Measurements from ENCODE around the gene UCK2. TPM values are rescaled to one million over a fixed set of nuclear protein-coding genes. Genes with fewer than 3 reads are reported as not detected.
"Not testable (repeated sequence)": the region's sequence is repeated elsewhere in the genome, so short reads cannot be mapped to it uniquely, and the experiment has no call there.

Gene UCK2
- total RNA-seq, 1 donor from 2014 or later = 9.6 TPM

DNA sequence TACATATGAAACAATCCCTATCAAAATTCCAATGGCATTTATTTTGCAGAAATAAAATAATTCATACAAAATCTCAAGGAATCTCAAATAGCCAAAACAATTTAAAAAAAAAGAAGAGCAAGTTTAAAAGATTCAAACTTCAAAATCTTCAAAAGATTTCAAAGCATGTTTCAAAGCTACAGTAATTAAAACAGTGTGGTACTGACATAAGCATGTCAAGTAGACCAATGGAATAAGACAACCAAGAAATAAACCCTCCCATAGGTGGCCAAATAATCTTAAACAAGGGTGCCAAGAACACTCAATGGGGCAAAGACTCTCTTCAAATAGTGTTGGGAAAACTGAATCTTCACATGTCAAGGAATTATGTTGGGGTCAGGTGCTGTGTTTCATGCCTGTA lies 28.0 kb upstream of the UCK2 start:
- intact Hi-C loops (cut with micrococcal nuclease) = no loop called here
- peaks cover 12% of the 10 kb centered on the region for H3K27me3 ChIP-seq (ENCODE audit: low read depth)
- no peak for TF ChIP-seq CTCF (IDR thresholded peaks at IDR 0.05; ENCODE audit: borderline replicate concordance)
- H3K4me3 ChIP-seq = no peak overlapping the region
- H3K36me3 ChIP-seq = no peaks in the 10 kb centered on the region
- DNase-seq = no peak
- H3K9me3 ChIP-seq (replicated peaks) = peaks cover 17% of the 10 kb centered on the region
- H3K4me1 ChIP-seq = no peaks in the 10 kb centered on the region
- no peak overlapping the region for H3K27ac ChIP-seq (replicated peaks)

DNA sequence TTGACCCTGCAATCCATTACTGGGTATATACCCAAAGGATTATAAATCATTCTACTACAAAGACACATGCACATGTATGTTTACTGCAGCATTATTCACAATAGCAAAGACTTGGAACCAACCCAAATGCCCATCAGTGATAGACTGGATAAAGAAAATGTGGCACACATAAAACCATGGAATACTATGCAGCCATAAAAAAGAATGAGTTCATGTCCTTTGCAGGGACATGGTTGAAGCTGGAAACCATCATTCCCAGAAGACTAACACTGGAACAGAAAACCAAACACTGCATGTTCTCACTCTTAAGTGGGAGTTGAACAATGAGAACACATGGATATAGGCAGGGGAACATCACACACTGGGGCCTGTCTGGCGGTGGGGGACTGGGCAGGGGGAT lies 22.9 kb upstream of the UCK2 start:
- H3K36me3 ChIP-seq; H3K4me3 ChIP-seq; intact Hi-C loops (cut with micrococcal nuclease); DNase-seq; H3K27me3 ChIP-seq (ENCODE audit: low read depth); H3K27ac ChIP-seq (replicated peaks); H3K4me1 ChIP-seq: not testable (repeated sequence)
- peaks cover 10% of the 10 kb centered on the region for H3K9me3 ChIP-seq (replicated peaks)

- Histone ChIP-seq H3K27ac (replicated peaks) (no peak overlapping the region), H3K4me3 (no peak overlapping the region), H3K9me3 (replicated peaks) (peaks cover 3% of the 10 kb centered on the region), H3K4me1 (no peaks in the 10 kb centered on the region), H3K36me3 (no peaks in the 10 kb centered on the region), H3K27me3 (ENCODE audit: low read depth) (no peaks in the 10 kb centered on the region)
- no peak for DNase-seq
- intact Hi-C loops (cut with micrococcal nuclease) = no loop called here
- TF ChIP-seq CTCF (IDR thresholded peaks at IDR 0.05; ENCODE audit: borderline replicate concordance) = no peak
Observed at GRCh38 chr1:165807613-165808012, 19.8 kb upstream of the UCK2 start.

- DNase-seq = no peak
- Histone ChIP-seq H3K9me3 (replicated peaks) (peaks cover 12% of the 10 kb centered on the region), H3K27me3 (ENCODE audit: low read depth) (no peaks in the 10 kb centered on the region), H3K27ac (replicated peaks) (no peak overlapping the region), H3K4me1 (peaks cover 15% of the 10 kb centered on the region), H3K36me3 (no peaks in the 10 kb centered on the region), H3K4me3 (no peak overlapping the region)
- intact Hi-C loops (cut with micrococcal nuclease) = no loop called here
- no peak for TF ChIP-seq CTCF (IDR thresholded peaks at IDR 0.05; ENCODE audit: borderline replicate concordance)
Observed at GRCh38 chr1:165815725-165816124, 11.7 kb upstream of the UCK2 start.

GRCh38 chr1:165816157-165816556 lies 11.3 kb upstream of the UCK2 start:
- peaks cover 12% of the 10 kb centered on the region for H3K9me3 ChIP-seq (replicated peaks)
- TF ChIP-seq CTCF (IDR thresholded peaks at IDR 0.05; ENCODE audit: borderline replicate concordance) = no peak

GRCh38 chr1:165816826-165817497 lies 10.5 kb upstream of the UCK2 start:
- TF ChIP-seq CTCF (IDR thresholded peaks at IDR 0.05; ENCODE audit: borderline replicate concordance) = no peak
- intact Hi-C loops (cut with micrococcal nuclease) = no loop called here
- no peaks in the 10 kb centered on the region for H3K27me3 ChIP-seq (ENCODE audit: low read depth)
- peaks cover 12% of the 10 kb centered on the region for H3K9me3 ChIP-seq (replicated peaks)
- H3K36me3 ChIP-seq = no peaks in the 10 kb centered on the region
- H3K4me3 ChIP-seq = no peak overlapping the region
- no peak for DNase-seq
- H3K4me1 ChIP-seq = peaks cover 15% of the 10 kb centered on the region
- no peak overlapping the region for H3K27ac ChIP-seq (replicated peaks)

More at GRCh38 chr1:165816157-165816556, 11.3 kb upstream of the UCK2 start:
- Histone ChIP-seq H3K4me3 (no peak overlapping the region), H3K4me1 (peaks cover 15% of the 10 kb centered on the region), H3K27me3 (ENCODE audit: low read depth) (no peaks in the 10 kb centered on the region), H3K36me3 (no peaks in the 10 kb centered on the region), H3K27ac (replicated peaks) (no peak overlapping the region)
- intact Hi-C loops (cut with micrococcal nuclease) = no loop called here
- no peak for DNase-seq
